ENCODE data around the gene DGLUCY. TPM values are rescaled to one million over a fixed set of nuclear protein-coding genes. Genes with fewer than 3 reads are reported as not detected.
A peak's percentile ranks its signal among the peaks of the same experiment; 100 is the strongest.

The DGLUCY gene
- total RNA-seq, 1 donor: 39.7 TPM

- no peak for DNase-seq (ENCODE audit: low read depth)
- H3K4me3 ChIP-seq (ENCODE audit: low read depth, low read length): peak overlapping the region; percentile 49
- TF ChIP-seq, protein P1, sequence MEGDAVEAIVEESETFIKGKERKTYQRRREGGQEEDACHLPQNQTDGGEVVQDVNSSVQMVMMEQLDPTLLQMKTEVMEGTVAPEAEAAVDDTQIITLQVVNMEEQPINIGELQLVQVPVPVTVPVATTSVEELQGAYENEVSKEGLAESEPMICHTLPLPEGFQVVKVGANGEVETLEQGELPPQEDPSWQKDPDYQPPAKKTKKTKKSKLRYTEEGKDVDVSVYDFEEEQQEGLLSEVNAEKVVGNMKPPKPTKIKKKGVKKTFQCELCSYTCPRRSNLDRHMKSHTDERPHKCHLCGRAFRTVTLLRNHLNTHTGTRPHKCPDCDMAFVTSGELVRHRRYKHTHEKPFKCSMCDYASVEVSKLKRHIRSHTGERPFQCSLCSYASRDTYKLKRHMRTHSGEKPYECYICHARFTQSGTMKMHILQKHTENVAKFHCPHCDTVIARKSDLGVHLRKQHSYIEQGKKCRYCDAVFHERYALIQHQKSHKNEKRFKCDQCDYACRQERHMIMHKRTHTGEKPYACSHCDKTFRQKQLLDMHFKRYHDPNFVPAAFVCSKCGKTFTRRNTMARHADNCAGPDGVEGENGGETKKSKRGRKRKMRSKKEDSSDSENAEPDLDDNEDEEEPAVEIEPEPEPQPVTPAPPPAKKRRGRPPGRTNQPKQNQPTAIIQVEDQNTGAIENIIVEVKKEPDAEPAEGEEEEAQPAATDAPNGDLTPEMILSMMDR (IDR thresholded peaks at IDR 0.05; ENCODE audit: insufficient read depth, low read depth, low read length): no peak
These were observed 140.0 kb downstream of the DGLUCY start for GRCh38 chr14:91253795-91254323.

GRCh38 chr14:91254461-91254860 lies 140.6 kb downstream of the DGLUCY start:
- TF ChIP-seq, protein P1 (IDR thresholded peaks at IDR 0.05; ENCODE audit: insufficient read depth, low read depth, low read length): no peak
- DNase-seq (ENCODE audit: low read depth): no peak
- no peak overlapping the region for H3K4me3 ChIP-seq (ENCODE audit: low read depth, low read length)

DNA sequence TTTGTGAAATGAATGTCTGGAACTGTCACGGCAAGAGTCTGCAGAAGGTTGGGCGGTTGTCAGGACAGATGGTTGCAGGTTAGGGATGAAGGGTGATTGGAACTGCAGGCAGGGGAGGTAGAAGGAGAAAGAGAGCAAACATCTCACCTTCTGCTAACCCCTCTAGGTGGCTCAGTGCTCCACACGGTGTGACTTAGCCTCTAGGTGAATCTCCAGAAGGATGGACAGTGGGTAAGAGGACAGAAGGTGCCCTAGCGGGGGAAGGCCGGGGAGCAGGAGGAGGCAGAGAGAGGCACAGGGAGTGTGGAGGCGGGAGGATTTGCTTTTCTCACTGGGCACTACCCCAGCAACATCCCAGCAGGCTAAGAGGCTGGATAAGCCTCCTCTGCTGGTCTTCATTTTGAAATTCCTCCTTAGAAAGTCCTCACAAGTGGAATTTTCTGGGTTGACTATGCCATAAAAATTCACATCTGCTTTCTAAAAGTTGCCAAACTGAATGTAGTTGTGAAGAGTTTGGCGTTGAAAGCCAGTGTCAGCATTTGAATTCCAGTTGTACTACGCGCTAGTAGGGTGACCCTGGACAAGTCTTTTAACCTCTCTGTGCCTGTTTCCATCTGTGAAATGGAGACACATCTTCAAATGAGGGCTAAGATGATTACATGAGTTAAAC lies 141.3 kb downstream of the DGLUCY start:
- peak; percentile 28 for DNase-seq (ENCODE audit: low read depth)
- no peak overlapping the region for H3K4me3 ChIP-seq (ENCODE audit: low read depth, low read length)
- TF ChIP-seq, protein P1 (IDR thresholded peaks at IDR 0.05; ENCODE audit: insufficient read depth, low read depth, low read length): no peak

DNA sequence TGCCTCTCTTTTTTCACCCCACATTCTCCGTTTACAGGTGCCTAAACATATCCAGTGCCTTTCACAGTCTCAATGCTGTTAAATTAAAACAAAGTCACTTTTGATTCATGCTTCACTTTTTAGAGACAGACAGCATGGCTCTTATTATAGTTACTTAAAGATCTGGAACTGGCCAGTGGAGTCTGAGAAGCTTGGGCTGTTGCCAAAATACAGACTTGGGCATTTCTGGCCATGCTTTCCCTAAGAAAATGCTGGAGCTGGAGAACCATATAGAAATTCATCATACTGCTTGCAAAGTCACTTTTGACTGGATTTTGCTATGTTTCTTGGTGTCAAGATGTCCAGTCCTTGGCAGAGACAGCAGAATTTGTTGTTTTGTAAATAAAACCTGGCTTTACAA lies 142.8 kb downstream of the DGLUCY start:
- TF ChIP-seq, protein P1 (IDR thresholded peaks at IDR 0.05; ENCODE audit: insufficient read depth, low read depth, low read length): no peak
- no peak overlapping the region for H3K4me3 ChIP-seq (ENCODE audit: low read depth, low read length)
- DNase-seq (ENCODE audit: low read depth): no peak

GRCh38 chr14:91257328-91258010 lies 143.6 kb downstream of the DGLUCY start:
- no peak overlapping the region for H3K4me3 ChIP-seq (ENCODE audit: low read depth, low read length)
- TF ChIP-seq, protein P1 (IDR thresholded peaks at IDR 0.05; ENCODE audit: insufficient read depth, low read depth, low read length): no peak
- no peak for DNase-seq (ENCODE audit: low read depth)

DNA sequence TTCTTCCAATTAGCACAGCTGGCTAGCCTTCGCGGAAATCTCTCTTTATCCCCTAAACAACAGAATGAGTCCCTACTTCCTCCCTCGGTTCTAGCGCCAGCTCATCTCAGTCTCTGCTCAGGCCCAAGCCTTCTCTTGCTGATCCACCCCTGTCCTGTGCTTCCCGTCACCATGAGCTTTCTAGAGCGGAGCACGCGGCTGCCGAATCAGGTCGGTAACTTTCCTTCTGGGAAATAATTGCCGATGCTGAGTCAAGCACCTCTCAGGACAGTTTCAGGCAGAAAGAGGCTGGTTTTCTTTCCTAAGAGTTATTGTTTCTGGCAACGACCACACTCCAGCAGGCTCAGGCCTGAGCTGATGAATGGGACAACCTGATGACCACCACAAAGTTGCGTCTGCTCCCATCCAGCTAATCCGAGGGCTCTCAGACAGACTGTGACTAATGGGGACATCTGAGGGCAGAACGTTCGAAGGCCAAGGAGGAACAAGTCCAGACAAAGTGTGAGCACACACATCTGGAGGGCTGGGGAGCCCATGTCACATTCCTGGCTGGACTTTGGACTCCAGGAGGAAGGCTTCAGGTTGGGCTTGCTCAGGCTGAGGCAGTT lies 144.2 kb downstream of the DGLUCY start:
- no peak overlapping the region for H3K4me3 ChIP-seq (ENCODE audit: low read depth, low read length)
- DNase-seq (ENCODE audit: low read depth): peak; percentile 45
- TF ChIP-seq, protein P1 (IDR thresholded peaks at IDR 0.05; ENCODE audit: insufficient read depth, low read depth, low read length): no peak
